Mammary epithelial cell (primary cell): Measurements from ENCODE around the gene PTPN2.

Experiments
- EZH2 ChIP-seq: IDR thresholded peaks from 2 replicates; pipeline ENCODE4 v1.6.1; 2012; ENCODE audit warnings: low read length, inconsistent platforms, borderline replicate concordance
- TF ChIP-seq, protein P1 (sequence below), 2 donors: IDR thresholded peaks in 1 of 2; conservative IDR thresholded peaks in 1 of 2; 2 replicates each; pipeline ENCODE4 v1.5.1; 2011 to 2012; ENCODE audit warnings: inconsistent platforms in 2 of 2, low read length in 2 of 2, mild to moderate bottlenecking in 2 of 2, control low read depth in 1 of 2, low read depth in 1 of 2; ENCODE audit not compliant: insufficient read depth in 1 of 2; ENCODE audit errors: extremely low read depth in 1 of 2

GRCh38 chr18:12857991-12858544 lies 26.0 kb downstream of the PTPN2 start:
- TF ChIP-seq EZH2 = no peak
- TF ChIP-seq, protein P1, sequence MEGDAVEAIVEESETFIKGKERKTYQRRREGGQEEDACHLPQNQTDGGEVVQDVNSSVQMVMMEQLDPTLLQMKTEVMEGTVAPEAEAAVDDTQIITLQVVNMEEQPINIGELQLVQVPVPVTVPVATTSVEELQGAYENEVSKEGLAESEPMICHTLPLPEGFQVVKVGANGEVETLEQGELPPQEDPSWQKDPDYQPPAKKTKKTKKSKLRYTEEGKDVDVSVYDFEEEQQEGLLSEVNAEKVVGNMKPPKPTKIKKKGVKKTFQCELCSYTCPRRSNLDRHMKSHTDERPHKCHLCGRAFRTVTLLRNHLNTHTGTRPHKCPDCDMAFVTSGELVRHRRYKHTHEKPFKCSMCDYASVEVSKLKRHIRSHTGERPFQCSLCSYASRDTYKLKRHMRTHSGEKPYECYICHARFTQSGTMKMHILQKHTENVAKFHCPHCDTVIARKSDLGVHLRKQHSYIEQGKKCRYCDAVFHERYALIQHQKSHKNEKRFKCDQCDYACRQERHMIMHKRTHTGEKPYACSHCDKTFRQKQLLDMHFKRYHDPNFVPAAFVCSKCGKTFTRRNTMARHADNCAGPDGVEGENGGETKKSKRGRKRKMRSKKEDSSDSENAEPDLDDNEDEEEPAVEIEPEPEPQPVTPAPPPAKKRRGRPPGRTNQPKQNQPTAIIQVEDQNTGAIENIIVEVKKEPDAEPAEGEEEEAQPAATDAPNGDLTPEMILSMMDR (conservative IDR thresholded peaks at IDR 0.05 in 1 of 2, IDR thresholded peaks at IDR 0.05 in 1 of 2; ENCODE audit: extremely low read depth in 1 of 2, insufficient read depth in 1 of 2, low read depth in 1 of 2, low read length in 2 of 2) = no peak
